Body of pancreas (tissue), 4 donors: Measurements from ENCODE around the gene ZIC4. TPM values are rescaled to one million over a fixed set of nuclear protein-coding genes. Genes with fewer than 3 reads are reported as not detected.

Experiments
- ATAC-seq: fragments of 150-250 bp; one replicate; pipeline ENCODE4 v1.9.1; 2016
- DNase-seq, 4 donors: peaks; one replicate each; pipeline ENCODE4 v3.0.0-alpha.2; 2019
- H3K27ac ChIP-seq, 4 donors: fragments of 200-600 bp; sonication (generic); 1 replicate in 3 of 4; 2 replicates in 1 of 4; pipeline versions ENCODE4 v1.5.1 to v1.6.1; 2016 to 2019; ENCODE audit warnings: mild to moderate bottlenecking in 1 of 4, mixed read lengths in 1 of 4, moderate library complexity in 1 of 4
- H3K27me3 ChIP-seq, 2 donors: fragments of 200-600 bp; sonication (generic); one replicate each; pipeline ENCODE4 v1.6.0; 2016; ENCODE audit warnings: mild to moderate bottlenecking in 1 of 2
- H3K36me3 ChIP-seq, 2 donors: fragments of 200-600 bp; sonication (generic); replicated peaks in 1 of 2; 2 replicates each; pipeline ENCODE4 v1.5.1; 2016; ENCODE audit warnings: low read depth in 2 of 2; ENCODE audit not compliant: insufficient read depth in 1 of 2
- H3K4me1 ChIP-seq: fragments of 200-600 bp; sonication (generic); one replicate; pipeline ENCODE4 v1.6.0; 2016
- H3K4me3 ChIP-seq, 2 donors: fragments of 200-600 bp; sonication (generic); 1 replicate in 1 of 2; 2 replicates in 1 of 2; pipeline ENCODE4 v1.5.1; 2016 to 2019
- H3K9me3 ChIP-seq, 3 donors: fragments of 200-600 bp; sonication (generic); 1 replicate in 2 of 3; 2 replicates in 1 of 3; pipeline ENCODE4 v1.5.1; 2016
- CTCF ChIP-seq, 7 experiments: fragments of 450-650 bp in 4 of 7; fragments of 200-600 bp in 3 of 7; sonication (generic) in 3 of 7; IDR thresholded peaks; one replicate each; pipeline ENCODE4 v1.5.1; 2016 to 2019; ENCODE audit warnings: antibody characterized with exemption in 7 of 7
- POLR2A ChIP-seq, 3 donors: fragments of 450-650 bp; IDR thresholded peaks; one replicate each; pipeline ENCODE4 v1.6.1; 2016; ENCODE audit warnings: antibody characterized with exemption in 3 of 3, mild to moderate bottlenecking in 2 of 3
- WGBS, 2 donors: methylation state at CpG; one replicate each; pipeline ENCODE4 v1.1.5; 2017; 5-methylcytosine and 5-hydroxymethylcytosine counted together
- intact Hi-C: fragments of 100-400 bp; cut with DNase I; formaldehyde crosslinking; loops from one replicate; pipeline ENCODE4 v1.15.1; 2023
- total RNA-seq, 2 donors: library from RNA; depleted of rRNA; stranded (reverse); fragments of >200 nt; gene quantifications; one replicate each; pipeline ENCODE4 v1.1.0, GENCODE V29; 2016

ZIC4 gene
- total RNA-seq, 2 donors from 2014 or later, result not detected

GRCh38 chr3:147410526-147411237 is 4.3 kb upstream of the ZIC4 start:
- 3 to 6% methylated on average over 46 to 61 of the region's 61 CpGs for WGBS, 2 donors
- intact Hi-C loops, result no loop called here

DNA sequence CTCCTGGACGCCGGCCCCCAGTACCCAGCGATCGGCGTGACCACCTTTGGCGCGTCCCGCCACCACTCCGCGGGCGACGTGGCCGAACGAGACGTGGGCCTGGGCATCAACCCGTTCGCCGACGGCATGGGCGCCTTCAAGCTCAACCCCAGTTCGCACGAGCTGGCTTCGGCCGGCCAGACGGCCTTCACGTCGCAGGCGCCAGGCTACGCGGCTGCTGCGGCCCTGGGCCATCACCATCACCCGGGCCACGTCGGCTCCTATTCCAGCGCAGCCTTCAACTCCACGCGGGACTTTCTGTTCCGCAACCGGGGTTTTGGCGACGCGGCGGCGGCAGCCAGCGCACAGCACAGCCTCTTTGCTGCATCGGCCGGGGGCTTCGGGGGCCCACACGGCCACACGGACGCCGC is 3.8 kb upstream of the ZIC4 start:
- intact Hi-C loops, result no loop called here
- ATAC-seq (no peak), DNase-seq (no peak)
- Histone ChIP-seq H3K27me3 (peaks cover 4 to 84% of the 10 kb centered on the region in 2 donors), H3K36me3 (no peaks in the 10 kb centered on the region), H3K9me3 (no peaks in the 10 kb centered on the region), H3K4me1 (peaks cover 31% of the 10 kb centered on the region), H3K4me3 (no peak overlapping the region), H3K27ac (no peak overlapping the region)
- 5% methylated on average over 52 of the region's 52 CpGs; no CpG with 5 or more reads in 1 of the 2 donors for WGBS, 2 donors
- TF ChIP-seq CTCF (IDR thresholded peaks at IDR 0.05) (no peak), POLR2A (IDR thresholded peaks at IDR 0.05) (no peak)

More at GRCh38 chr3:147410526-147411237, 4.3 kb upstream of the ZIC4 start:
- no peak overlapping the region for H3K27ac ChIP-seq
- H3K36me3 ChIP-seq, result no peaks in the 10 kb centered on the region
- peaks cover 6 to 79% of the 10 kb centered on the region in 2 donors for H3K27me3 ChIP-seq
- ATAC-seq, result no peak
- no peak for DNase-seq
- no peak for TF ChIP-seq CTCF (IDR thresholded peaks at IDR 0.05)
- no peak for TF ChIP-seq POLR2A (IDR thresholded peaks at IDR 0.05)
- no peaks in the 10 kb centered on the region for H3K9me3 ChIP-seq
- no peak overlapping the region for H3K4me3 ChIP-seq
- H3K4me1 ChIP-seq, result peaks cover 31% of the 10 kb centered on the region

- Histone ChIP-seq H3K4me3 (no peak within 1 kb of the TSS), H3K27me3 (peaks cover 0 to 81% of the 10 kb centered on the region in 2 donors), H3K27ac (no peak within 1 kb of the TSS), H3K36me3 (no peaks in the 10 kb centered on the region), H3K9me3 (no peaks in the 10 kb centered on the region), H3K4me1 (peaks cover 31% of the 10 kb centered on the region)
- DNase-seq, result no peak
- no peak for ATAC-seq
- intact Hi-C loops, result no loop called here
- WGBS, 2 donors, result 9 to 15% methylated on average over 70 to 79 of the region's 80 CpGs
- TF ChIP-seq POLR2A (IDR thresholded peaks at IDR 0.05), result no peak
- no peak for TF ChIP-seq CTCF (IDR thresholded peaks at IDR 0.05)
These were observed 3.1 kb upstream of the ZIC4 start, which contains the start of gene ZIC1 for GRCh38 chr3:147409143-147410115. Gene ZIC1, plus strand, starts transcription at chr3:147409365. Its CDS starts 748 bp downstream, at chr3:147410113.

GRCh38 chr3:147408188-147409100 is 2.1 kb upstream of the ZIC4 start:
- ATAC-seq (no peak), DNase-seq (no peak)
- intact Hi-C loops, result no loop called here
- Histone ChIP-seq H3K9me3 (no peaks in the 10 kb centered on the region), H3K27me3 (peaks cover 0 to 78% of the 10 kb centered on the region in 2 donors), H3K4me1 (peaks cover 29% of the 10 kb centered on the region), H3K36me3 (no peaks in the 10 kb centered on the region), H3K4me3 (no peak overlapping the region), H3K27ac (no peak overlapping the region)
- no peak for TF ChIP-seq POLR2A (IDR thresholded peaks at IDR 0.05)
- no peak for TF ChIP-seq CTCF (IDR thresholded peaks at IDR 0.05)
- 12 to 17% methylated on average over 28 of the region's 28 CpGs for WGBS, 2 donors
